ENCODE measurements around the gene TBC1D22A. TPM values are rescaled to one million over a fixed set of nuclear protein-coding genes. Genes with fewer than 3 reads are reported as not detected.
"Not testable (repeated sequence)": the region's sequence is repeated elsewhere in the genome, so short reads cannot be mapped to it uniquely, and the experiment has no call there.

Gene TBC1D22A
- total and polyA plus RNA-seq, 2 experiments from 2014 or later: 16.6 to 18.5 TPM

- no peak for DNase-seq (ENCODE audit: low read depth in 1 of 2, low spot score in 1 of 2)
These were observed 284.1 kb downstream of the TBC1D22A start for GRCh38 chr22:47046411-47047065.

GRCh38 chr22:47047321-47048122 lies 285.1 kb downstream of the TBC1D22A start:
- no peak overlapping the region for H3K27ac ChIP-seq
- TF ChIP-seq CTCF (IDR thresholded peaks at IDR 0.05; ENCODE audit: low read depth, low read length): no peak
- DNase-seq (ENCODE audit: low read depth in 1 of 2, low spot score in 1 of 2): no peak

More at GRCh38 chr22:47046411-47047065, 284.1 kb downstream of the TBC1D22A start:
- no peak for TF ChIP-seq CTCF (IDR thresholded peaks at IDR 0.05; ENCODE audit: low read depth, low read length)
- Histone ChIP-seq H3K36me3 (no peaks in the 10 kb centered on the region), H3K27ac (no peak overlapping the region), H3K9me3 (ENCODE audit: low read depth) (no peaks in the 10 kb centered on the region), H3K27me3 (no peaks in the 10 kb centered on the region), H3K4me3 (no peak overlapping the region), H3K4me1 (ENCODE audit: low read depth) (no peaks in the 10 kb centered on the region)

GRCh38 chr22:47048123-47049077 lies 285.9 kb downstream of the TBC1D22A start:
- no peak for DNase-seq (ENCODE audit: low read depth in 1 of 2, low spot score in 1 of 2)
- Histone ChIP-seq H3K4me1 (ENCODE audit: low read depth) (no peaks in the 10 kb centered on the region), H3K27me3 (no peaks in the 10 kb centered on the region), H3K9me3 (ENCODE audit: low read depth) (no peaks in the 10 kb centered on the region), H3K4me3 (no peak overlapping the region), H3K36me3 (no peaks in the 10 kb centered on the region), H3K27ac (no peak overlapping the region)
- no peak for TF ChIP-seq CTCF (IDR thresholded peaks at IDR 0.05; ENCODE audit: low read depth, low read length)

More at GRCh38 chr22:47047321-47048122, 285.1 kb downstream of the TBC1D22A start:
- H3K9me3 ChIP-seq (ENCODE audit: low read depth): no peaks in the 10 kb centered on the region
- no peaks in the 10 kb centered on the region for H3K27me3 ChIP-seq
- no peaks in the 10 kb centered on the region for H3K36me3 ChIP-seq
- no peak overlapping the region for H3K4me3 ChIP-seq
- no peaks in the 10 kb centered on the region for H3K4me1 ChIP-seq (ENCODE audit: low read depth)

GRCh38 chr22:47049078-47049624 lies 286.7 kb downstream of the TBC1D22A start:
- DNase-seq (ENCODE audit: low read depth in 1 of 2, low spot score in 1 of 2): no peak
- H3K27ac ChIP-seq: no peak overlapping the region
- H3K9me3 ChIP-seq (ENCODE audit: low read depth): no peaks in the 10 kb centered on the region
- no peak for TF ChIP-seq CTCF (IDR thresholded peaks at IDR 0.05; ENCODE audit: low read depth, low read length)
- no peak overlapping the region for H3K4me3 ChIP-seq
- no peaks in the 10 kb centered on the region for H3K36me3 ChIP-seq
- H3K4me1 ChIP-seq (ENCODE audit: low read depth): no peaks in the 10 kb centered on the region
- H3K27me3 ChIP-seq: no peaks in the 10 kb centered on the region

- not testable (repeated sequence) for H3K9me3 ChIP-seq (ENCODE audit: low read depth); H3K4me1 ChIP-seq (ENCODE audit: low read depth); H3K36me3 ChIP-seq
These were observed 287.4 kb downstream of the TBC1D22A start for GRCh38 chr22:47049736-47050400.

More at GRCh38 chr22:47049736-47050400, 287.4 kb downstream of the TBC1D22A start:
- not testable (repeated sequence) for H3K4me3 ChIP-seq; H3K27me3 ChIP-seq; H3K27ac ChIP-seq; DNase-seq (ENCODE audit: low read depth in 1 of 2, low spot score in 1 of 2)

Data from cardiac muscle cell (in vitro differentiated cells and primary cell).